SKM-1 treated with dmso at 0.1 percent for 144 hours (cell line): Measurements from ENCODE around the gene SYT7.

ENCODE experiments used
- DNase-seq: peaks from one replicate; lab custom pipeline; 2025; ENCODE audit not compliant: unreplicated experiment; lab: John Stamatoyannopoulos, UW

Gene SYT7

DNA sequence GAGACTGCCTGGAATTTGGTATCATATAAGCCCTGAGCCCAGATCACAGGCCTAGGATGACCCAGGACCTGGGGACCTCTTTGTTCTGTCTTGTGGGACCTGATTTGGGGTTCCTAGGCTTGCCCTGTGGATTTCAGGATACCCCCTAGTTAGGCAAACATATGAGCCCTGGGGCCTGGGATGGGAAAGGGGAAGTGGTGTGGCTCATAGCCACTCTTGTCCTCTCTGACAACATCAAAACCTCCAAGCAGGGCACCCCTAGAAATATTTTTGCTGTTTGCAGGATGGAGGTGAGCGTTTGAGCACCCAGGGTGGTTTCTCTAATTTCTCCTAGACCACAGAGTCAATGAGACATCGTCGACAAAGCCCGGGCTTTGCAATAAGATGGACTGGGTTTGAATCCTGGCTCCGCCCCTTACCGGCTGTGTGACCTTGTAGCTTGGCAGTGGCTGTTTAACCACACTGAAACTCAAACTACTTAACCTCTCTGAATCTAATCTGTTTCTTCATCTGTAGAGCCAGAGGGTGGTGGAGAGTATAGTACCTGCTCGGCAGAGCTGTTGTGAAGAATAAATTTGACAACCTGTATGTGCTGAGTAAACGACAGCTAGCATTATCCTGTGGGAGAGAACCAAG lies 77.6 kb downstream of the SYT7 start:
- DNase-seq = peak; percentile 37

DNA sequence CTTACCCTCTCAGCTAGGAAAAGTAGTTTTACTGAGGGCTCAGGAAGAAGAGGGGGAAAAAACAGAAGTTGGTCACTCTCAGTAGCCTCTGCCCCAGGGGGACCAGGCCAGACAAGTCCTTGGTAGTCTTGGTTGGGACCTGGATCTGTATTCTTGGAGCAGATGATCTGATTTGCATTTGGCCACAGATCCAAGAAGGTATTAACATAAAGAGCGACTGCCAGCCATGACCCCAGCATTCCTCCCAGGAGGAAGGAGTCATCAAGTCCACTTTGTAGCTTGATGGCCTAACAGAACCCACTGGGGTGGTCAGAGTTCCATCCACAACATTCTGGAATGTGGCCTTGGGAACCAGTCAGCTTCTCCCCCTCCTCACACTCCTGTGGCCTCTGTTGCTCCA lies 78.4 kb downstream of the SYT7 start:
- DNase-seq = no peak

- DNase-seq = no peak
Observed at GRCh38 chr11:61499816-61500491, 80.9 kb downstream of the SYT7 start.

GRCh38 chr11:61498767-61499341 lies 82.0 kb downstream of the SYT7 start:
- DNase-seq = no peak

GRCh38 chr11:61497876-61498275 lies 83.0 kb downstream of the SYT7 start:
- DNase-seq = no peak

- DNase-seq = no peak
Observed at GRCh38 chr11:61497473-61497872, 83.4 kb downstream of the SYT7 start.

DNA sequence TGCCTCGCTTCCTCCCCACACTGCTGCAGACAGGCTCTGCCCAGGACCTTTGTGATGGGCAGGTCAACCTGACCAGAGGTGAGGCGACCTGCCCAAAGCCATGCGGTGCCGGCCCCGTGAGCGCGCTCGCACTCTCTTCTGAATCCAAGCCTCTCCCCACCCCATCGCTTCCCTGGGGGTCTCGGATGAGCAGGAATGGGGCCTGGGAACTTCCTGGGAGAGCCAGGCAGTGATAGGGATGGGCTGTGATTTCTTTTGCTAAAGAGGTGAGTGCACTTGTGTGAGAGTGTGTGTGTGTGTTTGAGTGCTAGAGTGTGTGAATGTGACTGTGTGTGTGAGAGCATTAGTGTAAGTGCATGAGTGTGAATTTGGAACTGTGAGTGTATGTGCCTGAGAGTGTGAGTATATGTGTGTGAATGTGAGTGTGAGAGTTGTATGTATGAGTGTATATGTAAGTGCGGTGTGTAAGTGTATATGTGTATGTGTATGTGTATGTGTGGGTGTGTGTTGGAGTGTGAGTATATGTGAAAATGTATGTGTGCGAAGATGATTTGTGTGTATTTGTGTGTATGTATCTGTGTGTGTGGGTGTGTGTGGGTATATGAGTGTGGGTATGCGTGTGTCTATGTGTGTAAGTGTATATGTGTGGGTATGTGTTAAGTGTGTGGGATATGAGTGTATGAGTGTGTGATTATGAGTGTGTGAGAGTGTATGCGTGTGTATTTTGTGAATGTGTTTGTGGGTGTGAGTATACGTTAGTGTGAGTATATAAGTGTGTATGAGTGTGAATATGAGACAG lies 84.1 kb downstream of the SYT7 start:
- no peak for DNase-seq

GRCh38 chr11:61495801-61496601 lies 84.9 kb downstream of the SYT7 start:
- DNase-seq = no peak

- no peak for DNase-seq
Observed at GRCh38 chr11:61494381-61494961, 86.4 kb downstream of the SYT7 start.

GRCh38 chr11:61491736-61492395 lies 89.0 kb downstream of the SYT7 start:
- no peak for DNase-seq

- DNase-seq = no peak
Observed at GRCh38 chr11:61489833-61490721, 90.8 kb downstream of the SYT7 start.

DNA sequence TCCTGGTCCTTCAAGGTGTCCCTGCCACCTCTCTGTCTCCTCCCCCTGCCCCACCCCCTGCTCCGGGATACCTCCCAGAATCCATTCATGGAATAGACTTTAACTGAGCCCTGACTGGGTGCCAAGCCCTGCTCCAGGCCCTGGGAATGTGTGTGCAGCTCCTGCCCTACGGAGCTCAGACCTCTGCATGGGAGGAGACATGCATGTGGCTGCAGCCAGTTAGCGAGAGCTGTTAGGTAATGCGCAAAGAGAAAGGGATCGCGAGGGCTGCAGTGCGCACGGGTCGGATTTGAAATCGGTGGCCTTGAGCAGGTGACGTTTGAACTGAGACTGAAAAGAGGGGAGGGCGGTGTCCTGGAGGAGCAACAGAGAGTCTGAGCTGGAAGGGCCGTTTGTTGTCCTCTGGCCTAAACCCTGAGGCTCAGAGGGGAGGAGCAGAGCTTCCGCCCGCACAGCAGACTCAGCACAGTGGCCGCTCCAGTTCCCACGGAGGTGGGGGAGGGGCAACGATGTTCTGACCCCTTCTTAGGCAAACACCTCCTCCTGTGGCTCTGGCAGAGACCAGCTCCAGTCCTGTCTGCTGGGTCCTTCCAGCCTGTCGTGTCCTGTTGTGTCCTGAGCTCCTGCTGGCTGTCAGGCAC lies 92.1 kb downstream of the SYT7 start:
- no peak for DNase-seq

DNA sequence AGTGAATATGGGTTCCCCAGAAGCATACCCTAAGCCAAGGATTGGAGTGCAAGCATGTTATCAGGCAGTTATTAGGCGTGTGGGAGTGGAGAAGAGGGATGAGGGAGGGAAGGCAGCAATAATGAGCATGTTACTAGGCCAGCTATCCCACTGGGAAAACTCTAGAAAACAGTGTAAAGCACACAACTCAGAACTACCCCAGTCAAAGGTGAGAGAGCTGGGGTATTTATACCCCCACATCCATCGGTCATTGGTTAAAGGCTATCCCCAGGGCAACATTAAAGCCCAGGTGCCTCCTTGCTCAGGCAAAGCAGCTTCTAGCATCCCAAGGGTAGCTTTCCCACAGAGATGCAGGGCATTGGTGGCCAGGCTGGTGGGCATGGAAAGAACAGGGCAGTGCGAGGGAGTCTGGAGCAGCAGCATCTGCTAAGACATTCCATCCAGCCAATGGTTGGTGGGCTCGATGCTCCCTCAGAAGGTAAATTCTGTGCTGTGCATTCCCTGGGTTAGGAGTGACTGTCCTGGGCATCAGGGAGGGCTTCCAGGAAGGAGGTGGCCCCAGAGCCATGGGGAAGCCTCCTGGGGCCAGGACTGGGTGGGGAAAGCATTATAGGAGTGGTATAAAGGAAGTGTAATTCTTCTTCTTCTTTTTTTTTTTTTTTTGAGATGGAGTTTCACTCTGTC lies 93.4 kb downstream of the SYT7 start:
- no peak for DNase-seq

- DNase-seq = no peak
Observed at GRCh38 chr11:61486779-61487178, 94.1 kb downstream of the SYT7 start.

DNA sequence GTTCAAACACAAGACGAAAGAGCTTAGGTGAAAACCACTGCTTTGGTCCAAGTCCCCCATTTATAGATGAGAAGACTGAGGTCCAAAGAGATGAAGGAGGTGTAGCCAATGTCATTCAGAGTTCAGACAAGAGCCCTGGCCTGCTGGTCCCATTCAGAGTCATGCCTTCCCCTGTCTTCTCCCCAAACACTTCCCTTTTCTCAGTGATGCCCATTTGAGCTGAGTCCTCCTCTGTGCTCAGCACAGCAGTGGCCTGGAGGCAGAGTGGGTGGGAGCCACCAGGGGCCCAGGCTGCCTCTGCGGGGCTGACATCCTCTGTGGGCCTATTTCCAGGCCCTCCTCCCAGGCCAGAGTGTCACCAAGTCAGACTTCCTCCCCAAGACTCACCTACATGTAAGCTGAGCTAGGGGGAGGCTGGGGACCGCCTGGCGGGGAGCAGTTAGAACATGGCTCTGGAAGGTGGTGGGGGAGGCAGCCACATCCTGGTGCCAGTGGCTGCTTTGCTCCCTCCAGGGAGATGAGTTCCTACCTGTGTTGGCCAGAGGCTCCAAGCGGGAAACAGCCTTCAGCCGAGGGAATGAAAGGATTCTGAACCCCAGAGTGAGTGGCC lies 94.8 kb downstream of the SYT7 start:
- peak; percentile 11 for DNase-seq

GRCh38 chr11:61485080-61485479 lies 95.8 kb downstream of the SYT7 start:
- DNase-seq = no peak

- no peak for DNase-seq
Observed at GRCh38 chr11:61484541-61484940, 96.3 kb downstream of the SYT7 start.

- peak; percentile 14 for DNase-seq
Observed at GRCh38 chr11:61482513-61482912, 98.4 kb downstream of the SYT7 start.
